GM19099 (cell line): ENCODE results near the gene NRP2.

ENCODE experiments used
- POLR2A ChIP-seq: IDR thresholded peaks from 3 replicates; pipeline ENCODE4 v1.6.1; 2011; ENCODE audit warnings: low read depth; ENCODE audit not compliant: insufficient read length; ENCODE audit errors: extremely low read depth

The NRP2 gene

GRCh38 chr2:205720451-205720902 is 38.2 kb downstream of the NRP2 start:
- TF ChIP-seq POLR2A = no peak

- TF ChIP-seq POLR2A = no peak
Observed at GRCh38 chr2:205721057-205721449, 38.8 kb downstream of the NRP2 start.

GRCh38 chr2:205722283-205722918 is 40.1 kb downstream of the NRP2 start:
- TF ChIP-seq POLR2A = no peak

- TF ChIP-seq POLR2A = no peak
Observed at GRCh38 chr2:205723179-205723578, 40.9 kb downstream of the NRP2 start.

GRCh38 chr2:205725059-205725458 is 42.8 kb downstream of the NRP2 start:
- no peak for TF ChIP-seq POLR2A

GRCh38 chr2:205726506-205726905 is 44.2 kb downstream of the NRP2 start:
- TF ChIP-seq POLR2A = no peak

- no peak for TF ChIP-seq POLR2A
Observed at GRCh38 chr2:205727174-205727573, 44.9 kb downstream of the NRP2 start.

- no peak for TF ChIP-seq POLR2A
Observed at GRCh38 chr2:205728366-205728765, 46.1 kb downstream of the NRP2 start.

- no peak for TF ChIP-seq POLR2A
Observed at GRCh38 chr2:205730191-205730590, 47.9 kb downstream of the NRP2 start.

GRCh38 chr2:205730701-205731582 is 48.6 kb downstream of the NRP2 start:
- no peak for TF ChIP-seq POLR2A

GRCh38 chr2:205731583-205731981 is 49.3 kb downstream of the NRP2 start:
- no peak for TF ChIP-seq POLR2A

- no peak for TF ChIP-seq POLR2A
Observed at GRCh38 chr2:205732314-205732713, 50.0 kb downstream of the NRP2 start.

GRCh38 chr2:205733082-205733481 is 50.8 kb downstream of the NRP2 start:
- TF ChIP-seq POLR2A = no peak

GRCh38 chr2:205733648-205734047 is 51.3 kb downstream of the NRP2 start:
- TF ChIP-seq POLR2A = no peak

- no peak for TF ChIP-seq POLR2A
Observed at GRCh38 chr2:205734436-205735037, 52.2 kb downstream of the NRP2 start.

GRCh38 chr2:205738117-205738968 is 56.0 kb downstream of the NRP2 start:
- no peak for TF ChIP-seq POLR2A

GRCh38 chr2:205739620-205740019 is 57.3 kb downstream of the NRP2 start:
- no peak for TF ChIP-seq POLR2A
